Natural killer cell (primary cell): Measurements from ENCODE around the gene LRPAP1. TPM values are rescaled to one million over a fixed set of nuclear protein-coding genes. Genes with fewer than 3 reads are reported as not detected.

Source experiments
- ATAC-seq, 3 donors: fragments of 150-1000 bp in 2 of 3; fragments of 200-7000 bp in 1 of 3; cut with Tn5 transposase; 1 replicate in 1 of 3; 2 replicates in 2 of 3; pipeline ENCODE4 v1.10.0; 2021; ENCODE audit warnings: mild to moderate bottlenecking in 2 of 3, moderate library complexity in 2 of 3
- DNase-seq, 2 donors: peaks; one replicate each; pipeline versions ENCODE4 v3.0.0 to v3.0.0-alpha.2; 2013 to 2021; ENCODE audit warnings: mixed read lengths in 1 of 2
- H3K27ac ChIP-seq: one replicate; pipeline ENCODE4 v1.5.1; 2013; ENCODE audit warnings: mild to moderate bottlenecking, low read length
- H3K27me3 ChIP-seq: one replicate; pipeline ENCODE4 v1.6.1; 2013; ENCODE audit warnings: low read length; ENCODE audit not compliant: control insufficient read depth, insufficient read depth
- H3K36me3 ChIP-seq: one replicate; pipeline ENCODE4 v1.6.1; 2013; ENCODE audit warnings: low read length; ENCODE audit not compliant: control insufficient read depth, insufficient read depth
- H3K4me1 ChIP-seq: one replicate; pipeline ENCODE4 v1.6.1; 2013; ENCODE audit warnings: low read length; ENCODE audit not compliant: control insufficient read depth, insufficient read depth
- H3K4me3 ChIP-seq: one replicate; pipeline ENCODE4 v1.5.1; 2013; ENCODE audit warnings: low read length
- H3K9me3 ChIP-seq: one replicate; pipeline ENCODE4 v1.6.1; 2013; ENCODE audit warnings: low read length; ENCODE audit not compliant: control insufficient read depth, insufficient read depth
- H3K27ac Mint-ChIP-seq, 2 donors: one replicate each; pipeline ENCODE4 v1.8.0; 2022; ENCODE audit warnings: mild to moderate bottlenecking in 2 of 2, mixed read lengths in 2 of 2, moderate library complexity in 1 of 2
- H3K27me3 Mint-ChIP-seq, 2 donors: one replicate each; pipeline ENCODE4 v1.8.0; 2022; ENCODE audit warnings: low read depth in 2 of 2, mixed read lengths in 2 of 2
- H3K36me3 Mint-ChIP-seq: one replicate; pipeline ENCODE4 v1.8.0; 2022; ENCODE audit warnings: mixed read lengths
- H3K4me1 Mint-ChIP-seq, 2 donors: one replicate each; pipeline ENCODE4 v1.8.0; 2022; ENCODE audit warnings: mixed read lengths in 2 of 2
- H3K4me3 Mint-ChIP-seq: one replicate; pipeline ENCODE4 v1.8.0; 2022; ENCODE audit warnings: mild to moderate bottlenecking, moderate library complexity, mixed read lengths
- H3K9me3 Mint-ChIP-seq, 2 donors: one replicate each; pipeline ENCODE4 v1.8.0; 2022; ENCODE audit warnings: mixed read lengths in 2 of 2
- CTCF ChIP-seq: fragments of 200-600 bp; IDR thresholded peaks from one replicate; pipeline ENCODE4 v1.8.0; 2022; ENCODE audit warnings: antibody characterized with exemption
- WGBS: methylation state at CpG from one replicate; pipeline ENCODE4 v1.1.7; 2013; ENCODE audit warnings: missing lambda C conversion rate; ENCODE audit not compliant: insufficient coverage; 5-methylcytosine and 5-hydroxymethylcytosine counted together
- intact Hi-C: fragments of 100-400 bp; cut with micrococcal nuclease; formaldehyde crosslinking; loops from one replicate; pipeline ENCODE4 v1.14.2; 2022
- total RNA-seq, 4 donors: library from RNA; stranded (reverse); fragments of 120-200 nt in 1 of 4; gene quantifications; one replicate each; pipeline versions ENCODE4 v1.2.3 to v1.2.4, GENCODE V29; 2013 to 2022

Gene LRPAP1
- total RNA-seq, 3 donors from 2014 or later (not counting 1 experiment from before 2014, with no cell fraction given) = 85.4 to 93.4 (median 87.3) TPM

- Histone ChIP-seq H3K27me3 (no peaks in the 10 kb centered on the region), H3K36me3 (no peaks in the 10 kb centered on the region), H3K4me1 (peaks cover 3% of the 10 kb centered on the region), H3K4me3 (no peak overlapping the region), H3K9me3 (no peaks in the 10 kb centered on the region), H3K27ac (no peak overlapping the region)
- 83% methylated on average over 15 of the region's 15 CpGs for WGBS
- no peak for DNase-seq
- Mint-ChIP-seq H3K36me3 (no peaks in the 10 kb centered on the region), H3K9me3 (no peaks in the 10 kb centered on the region), H3K27me3 (peaks cover 2 to 3% of the 10 kb centered on the region in 2 donors), H3K4me3 (no peak overlapping the region), H3K27ac (no peak overlapping the region), H3K4me1 (no peaks in the 10 kb centered on the region)
- no peak for ATAC-seq
- no peak for TF ChIP-seq CTCF
- intact Hi-C loops = no loop called here
These were observed 57.0 kb downstream of the LRPAP1 start for GRCh38 chr4:3475041-3475712.

DNA sequence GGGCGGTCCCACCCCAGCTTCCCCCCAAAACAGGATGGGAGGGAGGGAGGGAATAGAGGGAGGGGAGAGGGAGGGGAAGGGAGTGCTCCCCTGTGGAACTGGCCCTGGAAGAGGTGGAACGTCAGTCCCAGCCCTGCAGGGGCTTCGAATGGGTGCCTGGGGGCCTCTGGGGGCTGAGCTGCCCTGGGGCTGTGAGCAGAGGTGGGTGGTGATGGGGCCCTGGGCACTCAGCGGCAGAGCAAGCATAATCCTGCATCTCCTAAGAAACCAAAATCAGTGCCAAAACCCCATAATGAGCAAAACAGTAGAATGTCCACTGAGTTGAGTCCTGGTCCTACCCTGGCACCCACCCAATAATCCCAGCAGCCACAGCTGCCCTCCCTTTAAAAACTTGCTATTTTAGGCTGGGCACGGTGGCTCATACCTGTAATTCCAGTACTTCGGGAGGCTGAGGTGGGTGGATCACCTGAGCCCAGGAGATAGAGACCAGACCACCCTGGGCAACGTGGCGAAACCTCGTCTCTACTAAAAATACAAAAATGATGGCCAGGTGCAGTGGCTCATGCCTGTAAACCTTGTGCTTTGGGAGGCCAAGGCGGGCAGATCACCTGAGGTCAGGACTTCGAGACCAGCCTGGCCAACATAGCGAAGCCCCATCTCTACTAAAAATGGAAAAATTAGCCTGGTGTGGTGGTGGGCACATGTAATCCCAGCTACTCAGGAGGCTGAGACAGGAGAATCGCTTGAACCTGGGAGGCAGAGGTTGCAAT is 58.0 kb downstream of the LRPAP1 start:
- no peaks in the 10 kb centered on the region for H3K9me3 ChIP-seq
- no peak overlapping the region for H3K4me3 ChIP-seq
- Mint-ChIP-seq H3K9me3 (no peaks in the 10 kb centered on the region), H3K27ac (no peak overlapping the region), H3K36me3 (no peaks in the 10 kb centered on the region), H3K27me3 (peaks cover 3 to 5% of the 10 kb centered on the region in 2 donors), H3K4me3 (no peak overlapping the region), H3K4me1 (no peaks in the 10 kb centered on the region)
- 88% methylated on average over 11 of the region's 13 CpGs for WGBS
- no peak overlapping the region for H3K27ac ChIP-seq
- no peak for TF ChIP-seq CTCF
- no peaks in the 10 kb centered on the region for H3K36me3 ChIP-seq
- no peak for DNase-seq
- no peaks in the 10 kb centered on the region for H3K4me1 ChIP-seq
- no peak for ATAC-seq
- intact Hi-C loops = no loop called here
- no peaks in the 10 kb centered on the region for H3K27me3 ChIP-seq

DNA sequence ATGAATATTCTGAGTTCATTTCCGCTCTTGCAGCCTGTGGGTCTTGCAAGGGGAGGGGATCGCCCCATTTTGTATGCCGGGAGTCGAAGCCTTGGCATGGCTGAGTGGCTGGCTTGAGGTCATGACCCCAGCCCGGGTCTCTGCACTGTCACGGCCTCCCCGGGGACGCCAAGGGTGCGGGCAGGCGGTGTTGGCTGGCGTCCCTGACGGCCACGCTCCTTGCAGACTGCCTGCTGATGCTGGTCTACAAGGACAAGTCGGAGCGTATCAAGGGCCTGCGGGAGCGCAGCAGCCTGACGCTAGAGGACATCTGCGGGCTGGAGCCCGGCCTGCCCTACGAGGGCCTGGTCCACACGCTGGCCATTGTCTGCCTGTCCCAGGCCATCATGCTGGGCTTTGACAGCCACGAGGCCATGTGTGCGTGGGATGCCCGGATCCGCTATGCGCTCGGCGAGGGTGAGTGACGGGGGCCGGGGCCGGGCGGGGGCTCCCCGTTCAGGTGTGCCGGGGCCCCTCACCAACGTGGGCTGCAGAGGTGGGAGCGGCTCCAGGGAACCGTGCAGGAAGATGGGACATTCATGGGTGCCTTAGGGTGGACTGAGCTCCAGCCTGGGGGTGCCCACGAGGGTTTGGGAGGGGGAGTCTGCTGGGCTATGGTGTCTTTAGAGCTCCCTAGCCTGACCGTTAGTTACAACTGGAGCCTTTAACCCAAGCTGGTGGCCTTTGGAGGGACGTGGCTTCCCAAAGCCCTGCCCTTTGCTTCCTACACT is 58.9 kb downstream of the LRPAP1 start:
- no peak overlapping the region for H3K27ac ChIP-seq
- peaks cover 3 to 5% of the 10 kb centered on the region in 2 donors for H3K27me3 Mint-ChIP-seq
- no peaks in the 10 kb centered on the region for H3K4me1 ChIP-seq
- no peaks in the 10 kb centered on the region for H3K4me1 Mint-ChIP-seq
- no peak overlapping the region for H3K4me3 ChIP-seq
- H3K27ac Mint-ChIP-seq = no peak overlapping the region
- intact Hi-C loops = no loop called here
- H3K9me3 Mint-ChIP-seq = no peaks in the 10 kb centered on the region
- DNase-seq (no peak), ATAC-seq (no peak)
- no peak overlapping the region for H3K4me3 Mint-ChIP-seq
- no peak for TF ChIP-seq CTCF
- H3K36me3 ChIP-seq = no peaks in the 10 kb centered on the region
- no peaks in the 10 kb centered on the region for H3K9me3 ChIP-seq
- no peaks in the 10 kb centered on the region for H3K36me3 Mint-ChIP-seq
- WGBS = 85% methylated on average over 41 of the region's 41 CpGs
- H3K27me3 ChIP-seq = no peaks in the 10 kb centered on the region
